ENCODE data around the gene BPIFB1.

BPIFB1 gene

DNA sequence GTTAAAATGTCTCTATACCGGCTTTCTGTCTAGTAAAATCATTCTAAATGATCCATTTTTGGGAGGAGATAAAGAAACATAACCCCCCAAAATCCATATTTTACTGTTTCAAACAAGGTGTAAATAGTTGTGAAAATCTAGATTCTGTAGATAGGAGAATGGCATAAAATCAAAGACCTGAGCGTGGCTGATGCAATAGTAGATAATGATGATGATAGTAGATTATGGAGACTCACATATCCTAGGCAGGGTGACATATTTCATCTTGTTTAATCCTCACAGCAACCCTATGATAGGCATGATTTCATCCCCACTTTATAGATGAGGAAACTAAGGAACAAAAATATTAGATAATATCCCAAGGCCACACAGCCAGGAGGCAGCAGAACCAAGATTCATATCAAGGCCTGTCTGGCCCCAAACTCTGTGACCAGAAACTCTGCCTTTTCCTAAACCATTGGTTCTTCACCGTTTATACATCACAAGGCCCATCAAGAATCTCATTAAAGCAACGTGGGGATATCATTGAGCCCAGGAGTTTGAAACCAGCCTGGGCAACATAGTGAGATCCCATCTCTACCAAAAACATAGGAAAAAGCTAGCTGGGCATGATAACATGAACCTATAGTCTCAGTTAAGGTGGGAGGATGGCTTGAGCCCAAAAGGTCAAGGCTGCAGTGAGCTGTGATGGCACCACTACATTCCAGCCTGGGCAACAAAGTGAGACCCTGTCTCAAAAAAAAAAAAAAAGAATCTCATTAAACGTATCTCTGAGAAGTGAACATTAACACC, 55.6 kb downstream of the BPIFB1 start:
- DNase-seq, result no peak
- H3K4me3 Mint-ChIP-seq, result no peak overlapping the region

DNA sequence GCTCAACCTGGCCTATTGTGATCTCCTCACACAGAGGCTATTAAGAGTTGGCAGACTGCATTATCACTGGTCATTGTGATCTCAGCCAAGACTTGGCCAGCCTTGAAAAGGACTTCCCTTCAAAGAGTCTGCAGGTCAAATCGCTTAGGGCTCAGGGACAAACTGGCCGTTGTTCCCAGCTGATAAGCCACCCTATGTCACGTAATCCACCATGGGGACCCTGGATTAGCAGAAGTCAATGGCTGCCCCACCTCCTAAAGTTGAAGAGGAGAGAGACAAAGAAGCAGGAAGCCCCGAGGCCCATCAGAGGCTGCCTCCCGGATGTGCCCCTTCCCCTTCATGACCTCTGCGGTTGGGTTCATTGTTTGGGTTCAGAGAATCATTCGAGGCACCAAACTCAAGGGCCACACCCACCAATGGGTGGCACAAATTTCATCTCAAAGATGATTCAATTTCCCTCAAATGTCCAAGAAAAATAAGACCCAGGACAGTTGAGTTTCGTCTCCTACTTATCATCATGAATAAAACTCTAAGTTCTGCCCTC, 56.6 kb downstream of the BPIFB1 start:
- Mint-ChIP-seq H3K27ac (no peak overlapping the region), H3K36me3 (ENCODE audit: low read depth) (no peaks in the 10 kb centered on the region), H3K27me3 (peaks cover 3% of the 10 kb centered on the region), H3K9me3 (no peaks in the 10 kb centered on the region), H3K4me3 (no peak overlapping the region), H3K4me1 (ENCODE audit: low read depth) (no peaks in the 10 kb centered on the region)
- no peak for DNase-seq

More for the DNA sequence above, 55.6 kb downstream of the BPIFB1 start:
- Mint-ChIP-seq H3K27me3 (peaks cover 3% of the 10 kb centered on the region), H3K9me3 (no peaks in the 10 kb centered on the region), H3K36me3 (ENCODE audit: low read depth) (no peaks in the 10 kb centered on the region), H3K27ac (no peak overlapping the region), H3K4me1 (ENCODE audit: low read depth) (no peaks in the 10 kb centered on the region)

DNA sequence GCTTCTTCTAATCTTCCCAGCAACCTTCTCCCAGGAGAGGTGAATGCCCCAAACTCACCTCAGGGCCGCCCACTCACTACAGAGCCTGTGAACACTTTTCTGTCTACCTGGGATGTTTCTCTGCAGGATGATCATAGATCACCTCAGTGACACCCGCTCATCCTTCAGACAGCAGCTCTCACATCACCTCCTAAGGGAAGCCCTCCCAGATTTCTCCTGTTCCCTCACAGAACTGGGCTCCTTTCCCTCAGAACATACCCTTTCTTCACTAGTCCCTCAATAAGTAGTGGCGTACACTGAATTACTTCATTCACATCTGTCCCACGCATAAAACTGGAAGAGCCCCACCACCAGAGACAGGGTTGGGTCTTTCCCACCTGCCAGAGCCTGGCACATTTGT, 60.5 kb downstream of the BPIFB1 start:
- no peaks in the 10 kb centered on the region for H3K4me1 Mint-ChIP-seq (ENCODE audit: low read depth)
- DNase-seq, result no peak
- H3K27me3 Mint-ChIP-seq, result no peaks in the 10 kb centered on the region
- H3K36me3 Mint-ChIP-seq (ENCODE audit: low read depth), result peaks cover 7% of the 10 kb centered on the region
- no peak overlapping the region for H3K4me3 Mint-ChIP-seq
- H3K27ac Mint-ChIP-seq, result no peak overlapping the region
- H3K9me3 Mint-ChIP-seq, result no peaks in the 10 kb centered on the region

DNA sequence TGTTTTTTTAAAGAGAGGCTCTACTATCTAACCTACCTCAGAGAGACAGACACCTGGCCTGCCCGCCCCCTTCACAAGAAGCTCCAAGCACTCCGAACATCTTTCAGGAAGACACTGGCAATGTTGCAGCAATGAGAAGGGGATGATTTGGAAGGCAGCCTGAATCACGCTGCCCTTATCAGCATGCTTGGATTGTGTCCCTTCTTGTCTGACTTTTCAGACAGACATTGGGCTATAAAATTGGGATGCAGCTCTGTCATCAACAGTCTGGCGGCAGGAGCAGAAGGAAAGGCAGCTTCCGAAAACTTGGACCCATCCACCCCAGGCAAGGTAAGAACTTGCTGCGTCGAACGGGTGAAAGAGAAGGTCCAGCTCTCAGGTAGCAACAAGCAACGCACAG, 62.3 kb downstream of the BPIFB1 start:
- Mint-ChIP-seq H3K27me3 (no peaks in the 10 kb centered on the region), H3K9me3 (no peaks in the 10 kb centered on the region)

DNA sequence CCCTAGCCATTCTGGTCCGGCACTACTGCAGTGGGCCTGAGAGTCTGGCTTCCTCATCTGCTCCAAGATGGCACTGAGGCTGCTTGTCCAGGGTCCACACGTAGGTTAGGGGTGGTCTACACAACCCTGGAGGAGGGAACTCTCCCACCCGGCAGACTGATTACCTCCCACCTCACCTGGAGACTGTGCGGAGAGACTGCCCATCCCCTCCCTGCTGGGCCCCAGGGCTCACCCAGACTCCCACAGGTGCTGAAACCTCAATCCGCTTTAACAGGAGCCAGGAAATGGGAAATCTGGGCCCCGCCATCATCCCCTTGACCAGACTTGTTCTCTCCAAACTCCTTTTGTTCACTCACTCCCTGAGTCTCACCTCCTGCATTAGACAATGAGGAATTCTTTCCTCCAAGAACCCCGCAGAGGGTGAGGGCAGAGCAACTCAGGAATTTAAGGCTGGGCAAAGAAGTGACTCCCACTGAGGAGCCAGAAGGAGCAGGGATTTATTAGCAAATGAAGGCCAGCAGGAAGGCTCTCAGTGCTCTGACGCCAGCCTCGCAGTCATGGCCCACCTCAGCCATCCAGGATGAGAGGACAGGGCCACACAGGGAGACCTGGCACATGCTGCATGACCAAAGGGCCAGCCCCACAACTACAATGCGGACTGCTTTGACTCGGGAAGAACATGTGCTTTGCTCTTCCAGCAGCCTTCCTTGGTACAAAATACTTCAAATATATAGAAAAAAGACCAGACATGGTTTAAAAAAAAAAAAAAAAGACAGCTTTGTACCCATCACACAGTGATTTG, 65.3 kb downstream of the BPIFB1 start:
- peaks cover 43% of the 10 kb centered on the region for H3K36me3 Mint-ChIP-seq (ENCODE audit: low read depth)
- no peaks in the 10 kb centered on the region for H3K27me3 Mint-ChIP-seq
- DNase-seq, result no peak
- H3K27ac Mint-ChIP-seq, result no peak overlapping the region
- H3K4me3 Mint-ChIP-seq, result no peak overlapping the region
- H3K4me1 Mint-ChIP-seq (ENCODE audit: low read depth), result peaks cover 1% of the 10 kb centered on the region
- H3K9me3 Mint-ChIP-seq, result no peaks in the 10 kb centered on the region

More for the DNA sequence above, 62.3 kb downstream of the BPIFB1 start:
- H3K4me3 Mint-ChIP-seq, result no peak overlapping the region
- no peak for DNase-seq
- peaks cover 22% of the 10 kb centered on the region for H3K36me3 Mint-ChIP-seq (ENCODE audit: low read depth)
- no peaks in the 10 kb centered on the region for H3K4me1 Mint-ChIP-seq (ENCODE audit: low read depth)
- H3K27ac Mint-ChIP-seq, result no peak overlapping the region

DNA sequence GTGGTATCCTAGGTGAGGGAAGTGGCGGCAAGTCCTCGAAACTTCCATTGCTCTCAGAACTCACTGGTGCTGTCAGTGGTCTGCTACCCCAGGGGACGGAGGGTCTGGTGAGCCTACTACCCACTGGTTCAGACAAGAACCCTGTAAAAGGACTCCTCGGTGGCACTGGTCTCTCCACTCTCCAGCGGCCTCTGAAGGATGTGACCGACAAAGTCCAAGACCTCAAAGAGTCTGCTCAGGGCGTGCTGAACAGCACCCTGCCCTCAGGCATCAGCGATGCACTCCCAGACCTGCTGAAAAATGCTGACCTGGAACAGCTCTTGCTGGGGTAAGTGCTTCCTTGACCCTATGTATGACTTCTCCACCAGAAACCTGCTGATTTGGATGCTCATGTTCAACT, 66.5 kb downstream of the BPIFB1 start:
- H3K27ac Mint-ChIP-seq, result no peak overlapping the region
- peaks cover 1% of the 10 kb centered on the region for H3K4me1 Mint-ChIP-seq (ENCODE audit: low read depth)
- H3K4me3 Mint-ChIP-seq, result no peak overlapping the region
- DNase-seq, result no peak
- H3K36me3 Mint-ChIP-seq (ENCODE audit: low read depth), result peaks cover 53% of the 10 kb centered on the region
- H3K9me3 Mint-ChIP-seq, result no peaks in the 10 kb centered on the region
- H3K27me3 Mint-ChIP-seq, result no peaks in the 10 kb centered on the region

DNA sequence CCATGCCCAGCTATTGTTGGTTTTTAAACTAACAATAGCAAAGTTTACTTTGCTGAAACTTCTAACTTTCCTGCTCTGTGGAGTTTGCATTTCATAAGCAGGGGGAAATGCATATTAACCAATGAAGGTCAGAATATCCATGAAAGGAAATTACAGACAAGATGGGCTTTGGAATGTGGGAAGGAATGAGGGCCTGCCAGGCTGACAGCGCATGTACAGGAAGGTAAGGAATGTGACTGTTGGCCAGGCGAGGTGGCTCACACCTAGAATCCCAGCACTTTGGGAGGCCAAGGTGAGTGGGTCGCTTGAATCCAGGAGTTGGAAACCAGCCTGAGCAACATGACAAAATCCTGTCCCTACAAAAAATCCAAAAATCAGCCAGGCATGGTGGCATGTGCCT, 68.7 kb downstream of the BPIFB1 start:
- Mint-ChIP-seq H3K4me1 (ENCODE audit: low read depth) (peaks cover 1% of the 10 kb centered on the region), H3K36me3 (ENCODE audit: low read depth) (peaks cover 67% of the 10 kb centered on the region), H3K27me3 (no peaks in the 10 kb centered on the region), H3K27ac (peak overlapping the region; percentile 40), H3K4me3 (no peak overlapping the region), H3K9me3 (no peaks in the 10 kb centered on the region)
- DNase-seq, result no peak

DNA sequence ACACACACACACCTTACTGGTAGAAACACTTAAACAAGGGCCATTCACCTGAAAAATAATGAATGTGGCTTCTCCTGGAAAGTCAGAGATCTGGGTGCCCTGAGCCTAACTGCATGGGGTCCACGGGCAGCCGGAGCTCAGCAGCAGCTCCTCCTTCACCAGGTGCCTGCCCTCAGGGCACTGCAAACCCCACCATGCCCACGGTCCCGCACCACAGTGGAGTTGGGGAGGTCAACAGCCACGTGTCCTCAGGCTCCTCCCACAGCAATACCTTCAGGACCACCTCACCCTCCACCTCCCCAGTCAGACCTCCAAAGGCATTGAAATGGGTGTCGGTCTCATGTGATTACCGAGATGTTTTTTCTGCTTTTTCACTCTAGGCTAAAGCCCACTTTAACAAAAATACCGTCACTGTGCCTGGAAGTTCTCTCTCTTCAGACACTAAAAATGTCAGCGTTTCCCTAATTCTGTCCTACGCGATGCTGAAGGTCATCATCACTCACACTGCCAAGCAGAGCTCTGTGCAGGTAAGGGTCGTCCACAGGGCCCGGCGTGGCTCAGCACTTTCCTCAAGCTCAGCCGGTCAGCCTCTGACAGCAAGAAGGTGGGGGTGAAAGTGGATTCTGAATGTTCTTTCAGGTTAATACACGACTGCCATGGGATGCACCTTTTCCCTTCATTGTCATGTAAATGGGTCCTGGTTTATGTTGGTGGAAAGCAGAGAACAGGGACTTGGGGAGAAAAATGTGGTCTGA, 69.4 kb downstream of the BPIFB1 start:
- H3K4me3 Mint-ChIP-seq, result no peak overlapping the region
- DNase-seq, result peak; percentile 19
- no peaks in the 10 kb centered on the region for H3K27me3 Mint-ChIP-seq
- H3K27ac Mint-ChIP-seq, result peak overlapping the region; percentile 73
- H3K4me1 Mint-ChIP-seq (ENCODE audit: low read depth), result peaks cover 1% of the 10 kb centered on the region
- no peaks in the 10 kb centered on the region for H3K9me3 Mint-ChIP-seq
- H3K36me3 Mint-ChIP-seq (ENCODE audit: low read depth), result peaks cover 71% of the 10 kb centered on the region

DNA sequence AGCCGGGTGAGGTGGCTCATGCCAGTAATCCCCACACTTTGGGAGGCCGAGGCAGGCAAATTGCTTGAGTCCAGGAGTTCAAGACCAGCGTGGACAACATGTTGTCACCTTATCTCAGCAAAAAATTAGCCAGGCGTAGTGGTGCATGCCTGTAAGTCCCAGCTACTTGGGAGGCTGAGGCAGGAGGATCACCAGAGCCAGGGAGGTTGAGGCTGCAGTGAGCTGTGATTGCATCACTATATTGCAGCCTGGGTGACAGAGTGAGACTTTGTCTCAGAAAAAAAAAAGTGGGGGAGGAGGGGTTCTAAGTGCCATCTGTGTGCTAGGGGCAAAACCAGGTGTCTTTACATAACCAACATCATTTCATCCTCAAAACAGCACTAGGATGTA, 70.0 kb downstream of the BPIFB1 start:
- DNase-seq, result no peak
- H3K27ac Mint-ChIP-seq, result peak overlapping the region; percentile 73

More for the DNA sequence above, 70.0 kb downstream of the BPIFB1 start:
- Mint-ChIP-seq H3K9me3 (no peaks in the 10 kb centered on the region), H3K36me3 (ENCODE audit: low read depth) (peaks cover 72% of the 10 kb centered on the region), H3K4me1 (ENCODE audit: low read depth) (peaks cover 1% of the 10 kb centered on the region), H3K4me3 (no peak overlapping the region), H3K27me3 (no peaks in the 10 kb centered on the region)

Measured in activated T-cell treated with anti-CD3 and anti-CD28 coated beads, Interleukin-2, amount 50 U/mL, for 24 hours (primary cell).